HL-60 (cell line): ENCODE results near the gene PLA2G5.

Experiments
- CTCF ChIP-seq: IDR thresholded peaks from one replicate; pipeline ENCODE4 v1.5.1; 2011; ENCODE audit warnings: low read length, control low read depth, inconsistent platforms; ENCODE audit not compliant: insufficient read depth
- GABPA ChIP-seq: IDR thresholded peaks from 2 replicates; pipeline ENCODE4 v1.6.1; 2012; ENCODE audit warnings: low read depth
- POLR2AphosphoS5 ChIP-seq: IDR thresholded peaks from 2 replicates; pipeline ENCODE4 v1.6.1; 2012; ENCODE audit warnings: low read depth
- SPI1 ChIP-seq: IDR thresholded peaks from 2 replicates; pipeline ENCODE4 v1.6.1; 2012; ENCODE audit warnings: low read depth, mild to moderate bottlenecking, borderline replicate concordance
- TF ChIP-seq, protein P1 (sequence below): IDR thresholded peaks from 2 replicates; pipeline ENCODE4 v1.6.1; 2012; ENCODE audit warnings: low read depth; ENCODE audit not compliant: insufficient replicate concordance

- TF ChIP-seq, protein P1, sequence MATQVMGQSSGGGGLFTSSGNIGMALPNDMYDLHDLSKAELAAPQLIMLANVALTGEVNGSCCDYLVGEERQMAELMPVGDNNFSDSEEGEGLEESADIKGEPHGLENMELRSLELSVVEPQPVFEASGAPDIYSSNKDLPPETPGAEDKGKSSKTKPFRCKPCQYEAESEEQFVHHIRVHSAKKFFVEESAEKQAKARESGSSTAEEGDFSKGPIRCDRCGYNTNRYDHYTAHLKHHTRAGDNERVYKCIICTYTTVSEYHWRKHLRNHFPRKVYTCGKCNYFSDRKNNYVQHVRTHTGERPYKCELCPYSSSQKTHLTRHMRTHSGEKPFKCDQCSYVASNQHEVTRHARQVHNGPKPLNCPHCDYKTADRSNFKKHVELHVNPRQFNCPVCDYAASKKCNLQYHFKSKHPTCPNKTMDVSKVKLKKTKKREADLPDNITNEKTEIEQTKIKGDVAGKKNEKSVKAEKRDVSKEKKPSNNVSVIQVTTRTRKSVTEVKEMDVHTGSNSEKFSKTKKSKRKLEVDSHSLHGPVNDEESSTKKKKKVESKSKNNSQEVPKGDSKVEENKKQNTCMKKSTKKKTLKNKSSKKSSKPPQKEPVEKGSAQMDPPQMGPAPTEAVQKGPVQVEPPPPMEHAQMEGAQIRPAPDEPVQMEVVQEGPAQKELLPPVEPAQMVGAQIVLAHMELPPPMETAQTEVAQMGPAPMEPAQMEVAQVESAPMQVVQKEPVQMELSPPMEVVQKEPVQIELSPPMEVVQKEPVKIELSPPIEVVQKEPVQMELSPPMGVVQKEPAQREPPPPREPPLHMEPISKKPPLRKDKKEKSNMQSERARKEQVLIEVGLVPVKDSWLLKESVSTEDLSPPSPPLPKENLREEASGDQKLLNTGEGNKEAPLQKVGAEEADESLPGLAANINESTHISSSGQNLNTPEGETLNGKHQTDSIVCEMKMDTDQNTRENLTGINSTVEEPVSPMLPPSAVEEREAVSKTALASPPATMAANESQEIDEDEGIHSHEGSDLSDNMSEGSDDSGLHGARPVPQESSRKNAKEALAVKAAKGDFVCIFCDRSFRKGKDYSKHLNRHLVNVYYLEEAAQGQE: no peak
- TF ChIP-seq CTCF (no peak), POLR2AphosphoS5 (no peak), GABPA (no peak), SPI1 (no peak)
These were observed 42.4 kb downstream of the PLA2G5 start for GRCh38 chr1:20112279-20113000.
